ENCODE measurements around the gene P3R3URF. TPM values are rescaled to one million over a fixed set of nuclear protein-coding genes. Genes with fewer than 3 reads are reported as not detected.

P3R3URF gene
- total and polyA plus RNA-seq, 9 of the 15 experiments (the other 6 are each of a cell fraction or from before 2014, with no cell fraction given) = not detected

GRCh38 chr1:46158312-46159281 is 17.7 kb downstream of the P3R3URF start (continued):
- TF ChIP-seq ZNF384 (IDR thresholded peaks at IDR 0.05; ENCODE audit: low read depth, low read length) (peak; percentile 51; the same call in 1 of the 2 replicates), CHD4 (IDR thresholded peaks at IDR 0.05; ENCODE audit: insufficient read depth, insufficient replicate concordance, low read depth, low read length, poor library complexity, severe bottlenecking) (no peak), ATF1 (CRISPR knock-in tag; IDR thresholded peaks at IDR 0.05) (no peak), ATF1 (tag; IDR thresholded peaks at IDR 0.05) (peak; percentile 78), MTA1 (IDR thresholded peaks at IDR 0.05; ENCODE audit: borderline replicate concordance) (peak; percentile 95), FOXM1 (IDR thresholded peaks at IDR 0.05; ENCODE audit: low read depth) (peak; percentile 98), FOXM1 (CRISPR knock-in tag; IDR thresholded peaks at IDR 0.05; ENCODE audit: low read depth) (no peak), CREB5 (CRISPR knock-in tag; IDR thresholded peaks at IDR 0.05) (no peak), MLLT1 (IDR thresholded peaks at IDR 0.05) (no peak; a peak in 1 of 4 replicates), DIDO1 (tag; IDR thresholded peaks at IDR 0.05; ENCODE audit: low read depth) (0 out of 2 replicates have a peak, but pooled peaks have one; percentile 12), UBTF (IDR thresholded peaks at IDR 0.05; ENCODE audit: borderline replicate concordance in 1 of 2, low read depth in 2 of 2, low read length in 2 of 2) (peak; percentile 58 to 61; a peak in 1 of 4 replicates), RNF2 (IDR thresholded peaks at IDR 0.05) (peak; percentile 78), ADNP (tag; IDR thresholded peaks at IDR 0.05) (peak; percentile 100), CREB3L1 (IDR thresholded peaks at IDR 0.05; ENCODE audit: borderline replicate concordance, low read depth) (no peak), E2F5 (CRISPR knock-in tag; IDR thresholded peaks at IDR 0.05) (no peak), PYGO2 (tag; IDR thresholded peaks at IDR 0.05) (peak; percentile 77), ZNF239 (CRISPR knock-in tag; IDR thresholded peaks at IDR 0.05) (no peak)
